GM23338 (cell line): ENCODE data around the gene EFHC2. TPM values are rescaled to one million over a fixed set of nuclear protein-coding genes. Genes with fewer than 3 reads are reported as not detected.

Source experiments
- ATAC-seq: fragments of 200-7000 bp; cut with Tn5 transposase; 3 replicates; pipeline ENCODE4 v1.9.1; 2020
- DNase-seq: peaks from one replicate; pipeline ENCODE4 v3.0.0-alpha.2; 2015; ENCODE audit warnings: low spot score
- H2AFZ ChIP-seq: fragments of 200-600 bp; sonication (generic); 2 replicates; pipeline ENCODE4 v1.8.0; 2016; ENCODE audit warnings: antibody characterized with exemption, mild to moderate bottlenecking, moderate library complexity
- H3F3A ChIP-seq: fragments of 200-600 bp; sonication (generic); replicated peaks from 2 replicates; pipeline ENCODE4 v1.8.0; 2017; ENCODE audit warnings: antibody characterized with exemption, mixed run types, low read depth
- H3K27ac ChIP-seq: fragments of 200-600 bp; sonication (generic); 2 replicates; pipeline ENCODE4 v1.6.1; 2016; ENCODE audit warnings: low read depth
- H3K27me3 ChIP-seq: fragments of 200-600 bp; sonication (generic); 2 replicates; pipeline ENCODE4 v1.8.0; 2016; ENCODE audit warnings: mild to moderate bottlenecking, mixed run types, moderate library complexity; ENCODE audit not compliant: insufficient read depth
- H3K36me3 ChIP-seq: fragments of 200-600 bp; sonication (generic); 2 replicates; pipeline ENCODE4 v1.8.0; 2016; ENCODE audit warnings: mild to moderate bottlenecking; ENCODE audit not compliant: insufficient read depth
- H3K4me1 ChIP-seq: fragments of 200-600 bp; sonication (generic); 2 replicates; pipeline ENCODE4 v1.8.0; 2016; ENCODE audit warnings: mild to moderate bottlenecking, moderate library complexity; ENCODE audit not compliant: insufficient read depth
- H3K4me2 ChIP-seq: fragments of 200-600 bp; sonication (generic); 2 replicates; pipeline ENCODE4 v1.7.1; 2017; ENCODE audit warnings: mixed run types
- H3K4me3 ChIP-seq: fragments of 200-600 bp; sonication (generic); 2 replicates; pipeline ENCODE4 v1.6.1; 2016; ENCODE audit warnings: mixed run types
- H3K79me2 ChIP-seq: fragments of 200-600 bp; sonication (generic); replicated peaks from 2 replicates; pipeline ENCODE4 v1.8.0; 2017; ENCODE audit warnings: mild to moderate bottlenecking; ENCODE audit not compliant: insufficient read depth
- H3K9me2 ChIP-seq: fragments of 200-600 bp; sonication (generic); 2 replicates; pipeline ENCODE4 v1.8.0; 2017; ENCODE audit not compliant: insufficient read depth
- H4K20me1 ChIP-seq: fragments of 200-600 bp; sonication (generic); replicated peaks from 2 replicates; pipeline ENCODE4 v1.8.0; 2017; ENCODE audit warnings: mild to moderate bottlenecking; ENCODE audit not compliant: insufficient read depth
- H3K27ac Mint-ChIP-seq: 2 replicates; pipeline ENCODE4 v1.8.0; 2020; ENCODE audit warnings: inconsistent platforms, mild to moderate bottlenecking, moderate library complexity, mixed read lengths
- H3K27me3 Mint-ChIP-seq: 3 replicates; pipeline ENCODE4 v1.8.0; 2022; ENCODE audit warnings: low read depth, mild to moderate bottlenecking, moderate library complexity, mixed read lengths, inconsistent platforms; ENCODE audit not compliant: insufficient read depth, poor library complexity
- H3K36me3 Mint-ChIP-seq: 3 replicates; pipeline ENCODE4 v1.8.0; 2021; ENCODE audit warnings: low read depth, mild to moderate bottlenecking, inconsistent platforms, moderate library complexity, mixed read lengths
- H3K4me1 Mint-ChIP-seq: 3 replicates; pipeline ENCODE4 v1.8.0; 2020; ENCODE audit warnings: mild to moderate bottlenecking, inconsistent platforms, mixed read lengths
- H3K4me3 Mint-ChIP-seq: 3 replicates; pipeline ENCODE4 v1.8.0; 2021; ENCODE audit warnings: moderate library complexity, mild to moderate bottlenecking, inconsistent platforms, mixed read lengths
- H3K9me3 Mint-ChIP-seq: 3 replicates; pipeline ENCODE4 v1.8.0; 2020; ENCODE audit warnings: moderate library complexity, mild to moderate bottlenecking, inconsistent platforms, mixed read lengths
- CREB1 ChIP-seq: fragments of 250-450 bp; sonication (Bioruptor Pico); IDR thresholded peaks from 2 replicates; pipeline ENCODE4 v1.5.0; 2020; ENCODE audit warnings: low read depth, mild to moderate bottlenecking, moderate library complexity
- EZH2phosphoT487 ChIP-seq: fragments of 200-600 bp; sonication (generic); IDR thresholded peaks from one replicate; pipeline ENCODE4 v1.8.1; 2018; ENCODE audit warnings: antibody characterized with exemption; ENCODE audit not compliant: unreplicated experiment
- NANOG ChIP-seq: IDR thresholded peaks from 2 replicates; pipeline ENCODE4 v1.6.1; 2016; ENCODE audit warnings: antibody characterized with exemption, borderline replicate concordance
- STAT1 ChIP-seq: IDR thresholded peaks from one replicate; pipeline ENCODE4 v1.6.1; 2016; ENCODE audit warnings: antibody characterized with exemption; ENCODE audit not compliant: unreplicated experiment
- ZNF114 ChIP-seq: fragments of 250-450 bp; sonication (Bioruptor Pico); IDR thresholded peaks from 2 replicates; pipeline ENCODE4 v1.5.0; 2020; ENCODE audit warnings: mild to moderate bottlenecking, moderate library complexity
- polyA plus RNA-seq: library from polyadenylated mRNA; unstranded; fragments of >200 nt; fragmentation: Nextera tagmentation; extraction: Ambion mirVana; gene quantifications from 2 replicates; pipeline ENCODE4 v1.2.1, GENCODE V29; 2016
- total RNA-seq: library from RNA; depleted of rRNA; stranded (reverse); fragments of >200 nt; shearing (Covaris generic); gene quantifications from 2 replicates; pipeline ENCODE4 v1.2.3, GENCODE V29; 2014
- TF ChIP-seq, protein P1 (sequence below): IDR thresholded peaks from one replicate; pipeline ENCODE4 v1.6.1; 2018; ENCODE audit warnings: antibody characterized with exemption; ENCODE audit not compliant: unreplicated experiment
- TF ChIP-seq, protein P2 (sequence below): IDR thresholded peaks from 2 replicates; pipeline ENCODE4 v1.6.1; 2016; ENCODE audit warnings: antibody characterized with exemption

EFHC2 gene
- total and polyA plus RNA-seq, 2 experiments from 2014 or later: 3.1 to 3.2 TPM

- Mint-ChIP-seq H3K36me3 (no peaks in the 10 kb centered on the region), H3K4me1 (peaks cover 24% of the 10 kb centered on the region; the same call in 2 of the 3 replicates), H3K27ac (no peak overlapping the region), H3K27me3 (no peaks in the 10 kb centered on the region), H3K4me3 (no peak overlapping the region), H3K9me3 (no peaks in the 10 kb centered on the region)
- no peaks in the 10 kb centered on the region for H4K20me1 ChIP-seq
- H3K4me3 ChIP-seq: no peak overlapping the region
- no peak overlapping the region for H3K4me2 ChIP-seq
- H3F3A ChIP-seq: no peaks in the 10 kb centered on the region
- H3K79me2 ChIP-seq: no peaks in the 10 kb centered on the region
- H3K27me3 ChIP-seq: no peaks in the 10 kb centered on the region
- no peak for DNase-seq
- H3K36me3 ChIP-seq: no peaks in the 10 kb centered on the region
- peaks cover 19% of the 10 kb centered on the region for H3K4me1 ChIP-seq
- ATAC-seq: no peak
- no peak overlapping the region for H2AFZ ChIP-seq
- no peak overlapping the region for H3K27ac ChIP-seq
- TF ChIP-seq ZNF114 (CRISPR knock-in tag) (no peak), EZH2phosphoT487 (no peak)
- TF ChIP-seq, protein P1, sequence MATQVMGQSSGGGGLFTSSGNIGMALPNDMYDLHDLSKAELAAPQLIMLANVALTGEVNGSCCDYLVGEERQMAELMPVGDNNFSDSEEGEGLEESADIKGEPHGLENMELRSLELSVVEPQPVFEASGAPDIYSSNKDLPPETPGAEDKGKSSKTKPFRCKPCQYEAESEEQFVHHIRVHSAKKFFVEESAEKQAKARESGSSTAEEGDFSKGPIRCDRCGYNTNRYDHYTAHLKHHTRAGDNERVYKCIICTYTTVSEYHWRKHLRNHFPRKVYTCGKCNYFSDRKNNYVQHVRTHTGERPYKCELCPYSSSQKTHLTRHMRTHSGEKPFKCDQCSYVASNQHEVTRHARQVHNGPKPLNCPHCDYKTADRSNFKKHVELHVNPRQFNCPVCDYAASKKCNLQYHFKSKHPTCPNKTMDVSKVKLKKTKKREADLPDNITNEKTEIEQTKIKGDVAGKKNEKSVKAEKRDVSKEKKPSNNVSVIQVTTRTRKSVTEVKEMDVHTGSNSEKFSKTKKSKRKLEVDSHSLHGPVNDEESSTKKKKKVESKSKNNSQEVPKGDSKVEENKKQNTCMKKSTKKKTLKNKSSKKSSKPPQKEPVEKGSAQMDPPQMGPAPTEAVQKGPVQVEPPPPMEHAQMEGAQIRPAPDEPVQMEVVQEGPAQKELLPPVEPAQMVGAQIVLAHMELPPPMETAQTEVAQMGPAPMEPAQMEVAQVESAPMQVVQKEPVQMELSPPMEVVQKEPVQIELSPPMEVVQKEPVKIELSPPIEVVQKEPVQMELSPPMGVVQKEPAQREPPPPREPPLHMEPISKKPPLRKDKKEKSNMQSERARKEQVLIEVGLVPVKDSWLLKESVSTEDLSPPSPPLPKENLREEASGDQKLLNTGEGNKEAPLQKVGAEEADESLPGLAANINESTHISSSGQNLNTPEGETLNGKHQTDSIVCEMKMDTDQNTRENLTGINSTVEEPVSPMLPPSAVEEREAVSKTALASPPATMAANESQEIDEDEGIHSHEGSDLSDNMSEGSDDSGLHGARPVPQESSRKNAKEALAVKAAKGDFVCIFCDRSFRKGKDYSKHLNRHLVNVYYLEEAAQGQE: no peak
- H3K9me2 ChIP-seq: no peaks in the 10 kb centered on the region
Observed at GRCh38 chrX:44247468-44247867, 96.0 kb downstream of the EFHC2 start.

DNA sequence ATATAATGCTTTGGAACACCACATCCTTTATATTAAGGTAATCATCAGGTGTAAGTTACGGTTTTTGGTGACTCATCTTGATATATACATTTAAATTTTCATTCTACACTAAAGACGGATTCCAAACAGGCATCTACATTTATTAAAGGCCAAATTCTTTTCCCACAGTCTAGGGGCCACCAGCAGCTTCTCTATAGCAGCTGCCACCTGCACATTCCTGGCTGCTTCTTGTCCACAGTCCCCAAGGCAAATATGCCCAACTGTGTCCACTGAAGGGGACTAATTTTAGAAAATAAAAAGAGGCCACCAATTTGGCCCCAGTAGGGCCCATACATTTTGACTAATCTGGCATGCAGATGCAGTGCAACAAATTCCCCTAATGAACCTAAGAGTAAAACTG lies 96.6 kb downstream of the EFHC2 start:
- Histone ChIP-seq H3K9me2 (no peaks in the 10 kb centered on the region), H3K27me3 (no peaks in the 10 kb centered on the region), H4K20me1 (no peaks in the 10 kb centered on the region), H3K27ac (no peak overlapping the region), H3K36me3 (no peaks in the 10 kb centered on the region), H3F3A (no peaks in the 10 kb centered on the region), H3K79me2 (no peaks in the 10 kb centered on the region), H2AFZ (no peak overlapping the region), H3K4me1 (peaks cover 20% of the 10 kb centered on the region), H3K4me2 (no peak overlapping the region), H3K4me3 (no peak overlapping the region)
- Mint-ChIP-seq H3K4me1 (peaks cover 28% of the 10 kb centered on the region; the same call in 2 of the 3 replicates), H3K9me3 (no peaks in the 10 kb centered on the region), H3K4me3 (no peak overlapping the region), H3K36me3 (no peaks in the 10 kb centered on the region), H3K27ac (no peak overlapping the region), H3K27me3 (no peaks in the 10 kb centered on the region)
- no peak for DNase-seq
- no peak for ATAC-seq
- TF ChIP-seq STAT1 (no peak), NANOG (no peak), ZNF114 (CRISPR knock-in tag) (no peak), CREB1 (CRISPR knock-in tag) (no peak)
- TF ChIP-seq, protein P2, sequence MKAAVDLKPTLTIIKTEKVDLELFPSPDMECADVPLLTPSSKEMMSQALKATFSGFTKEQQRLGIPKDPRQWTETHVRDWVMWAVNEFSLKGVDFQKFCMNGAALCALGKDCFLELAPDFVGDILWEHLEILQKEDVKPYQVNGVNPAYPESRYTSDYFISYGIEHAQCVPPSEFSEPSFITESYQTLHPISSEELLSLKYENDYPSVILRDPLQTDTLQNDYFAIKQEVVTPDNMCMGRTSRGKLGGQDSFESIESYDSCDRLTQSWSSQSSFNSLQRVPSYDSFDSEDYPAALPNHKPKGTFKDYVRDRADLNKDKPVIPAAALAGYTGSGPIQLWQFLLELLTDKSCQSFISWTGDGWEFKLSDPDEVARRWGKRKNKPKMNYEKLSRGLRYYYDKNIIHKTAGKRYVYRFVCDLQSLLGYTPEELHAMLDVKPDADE: no peak
